Measurements from ENCODE around the gene TEDC1. TPM values are rescaled to one million over a fixed set of nuclear protein-coding genes. Genes with fewer than 3 reads are reported as not detected.

Gene TEDC1
- total RNA-seq, 1 donor from 2014 or later = 12.7 TPM

- H3K36me3 ChIP-seq = no peaks in the 10 kb centered on the region
- peak overlapping the region; percentile 69 to 91 for H3K4me3 ChIP-seq
- H3K27ac ChIP-seq = no peak overlapping the region
- DNase-seq (ENCODE audit: low spot score in 2 of 2) = no peak
- H3K9me3 ChIP-seq = no peaks in the 10 kb centered on the region
- intact Hi-C loops (cut with DNase I) = loop anchor here (1.0 to 5.0 kb wide), 3 partner anchors 158 to 436 kb away; no protein-coding TSS in a partner anchor
- H3K27me3 ChIP-seq = no peaks in the 10 kb centered on the region
- peaks cover 12 to 21% of the 10 kb centered on the region in 2 donors for H3K4me1 ChIP-seq
- no peak for TF ChIP-seq CTCF (IDR thresholded peaks at IDR 0.05)
Measured at GRCh38 chr14:105528586-105529318, 37.7 kb downstream of the TEDC1 start.

- Histone ChIP-seq H3K4me1 (peaks cover 12 to 21% of the 10 kb centered on the region in 2 donors), H3K27ac (no peak overlapping the region), H3K36me3 (no peaks in the 10 kb centered on the region), H3K27me3 (no peaks in the 10 kb centered on the region), H3K9me3 (no peaks in the 10 kb centered on the region), H3K4me3 (peak overlapping the region; percentile 69 to 91)
- no peak for TF ChIP-seq CTCF (IDR thresholded peaks at IDR 0.05)
- intact Hi-C loops (cut with DNase I) = loop anchor here (2.0 to 5.0 kb wide), 2 partner anchors 326 to 437 kb away; no protein-coding TSS in a partner anchor
- DNase-seq (ENCODE audit: low spot score in 2 of 2) = no peak
Measured at GRCh38 chr14:105529319-105529568, 38.2 kb downstream of the TEDC1 start.

GRCh38 chr14:105529569-105530284, 38.7 kb downstream of the TEDC1 start:
- no peak for TF ChIP-seq CTCF (IDR thresholded peaks at IDR 0.05)
- Histone ChIP-seq H3K36me3 (no peaks in the 10 kb centered on the region), H3K4me1 (peaks cover 12 to 21% of the 10 kb centered on the region in 2 donors), H3K9me3 (no peaks in the 10 kb centered on the region), H3K27me3 (no peaks in the 10 kb centered on the region), H3K4me3 (peak overlapping the region; percentile 69 to 91), H3K27ac (no peak overlapping the region)
- intact Hi-C loops (cut with DNase I) = loop anchor here (2.0 to 5.0 kb wide), 2 partner anchors 327 to 437 kb away; no protein-coding TSS in a partner anchor
- no peak for DNase-seq (ENCODE audit: low spot score in 2 of 2)

GRCh38 chr14:105530285-105531087, 39.4 kb downstream of the TEDC1 start:
- H3K36me3 ChIP-seq = no peaks in the 10 kb centered on the region
- no peak for TF ChIP-seq CTCF (IDR thresholded peaks at IDR 0.05)
- no peak for DNase-seq (ENCODE audit: low spot score in 2 of 2)
- H3K27me3 ChIP-seq = no peaks in the 10 kb centered on the region
- H3K4me3 ChIP-seq = no peak overlapping the region
- H3K9me3 ChIP-seq = no peaks in the 10 kb centered on the region
- intact Hi-C loops (cut with DNase I) = no loop called here
- H3K4me1 ChIP-seq = peaks cover 12 to 21% of the 10 kb centered on the region in 2 donors
- no peak overlapping the region for H3K27ac ChIP-seq

- DNase-seq (ENCODE audit: low spot score in 2 of 2) = no peak
- Histone ChIP-seq H3K27me3 (no peaks in the 10 kb centered on the region), H3K9me3 (no peaks in the 10 kb centered on the region), H3K4me1 (peaks cover 12 to 21% of the 10 kb centered on the region in 2 donors), H3K27ac (no peak overlapping the region), H3K36me3 (no peaks in the 10 kb centered on the region), H3K4me3 (no peak overlapping the region)
- no peak for TF ChIP-seq CTCF (IDR thresholded peaks at IDR 0.05)
- intact Hi-C loops (cut with DNase I) = no loop called here
Measured at GRCh38 chr14:105531088-105531893, 40.2 kb downstream of the TEDC1 start.

Data from ascending aorta (tissue), 2 donors.